H9 (cell line): ENCODE results near the gene FGD6. TPM values are rescaled to one million over a fixed set of nuclear protein-coding genes. Genes with fewer than 3 reads are reported as not detected.

Experiments used
- DNase-seq: peaks from one replicate; pipeline ENCODE4 v3.0.0-alpha.2; 2017
- H2AFZ ChIP-seq: one replicate; pipeline ENCODE4 v1.6.1; 2013; ENCODE audit warnings: mild to moderate bottlenecking, low read length, control low read depth, moderate library complexity
- H2AK5ac ChIP-seq: 2 replicates; pipeline ENCODE4 v1.6.1; 2013; ENCODE audit warnings: low read length, control low read depth, mixed read lengths; ENCODE audit not compliant: insufficient read length
- H2BK120ac ChIP-seq: one replicate; pipeline ENCODE4 v1.6.1; 2013; ENCODE audit warnings: low read depth, mild to moderate bottlenecking, low read length, control low read depth, inconsistent platforms; ENCODE audit not compliant: poor library complexity, severe bottlenecking
- H2BK12ac ChIP-seq: 2 replicates; pipeline ENCODE4 v1.6.1; 2013; ENCODE audit warnings: low read length, control low read depth, mixed read lengths, low read depth; ENCODE audit not compliant: insufficient read length
- H2BK15ac ChIP-seq: 2 replicates; pipeline ENCODE4 v1.6.1; 2013; ENCODE audit warnings: low read depth, low read length, control low read depth
- H2BK20ac ChIP-seq: one replicate; pipeline ENCODE4 v1.6.1; 2013; ENCODE audit warnings: low read depth, mild to moderate bottlenecking, low read length, control low read depth, inconsistent platforms; ENCODE audit not compliant: poor library complexity, severe bottlenecking
- H2BK5ac ChIP-seq: 2 replicates; pipeline ENCODE4 v1.6.1; 2013; ENCODE audit warnings: low read length, control low read depth, mixed read lengths; ENCODE audit not compliant: insufficient read length
- H3K14ac ChIP-seq: 2 replicates; pipeline ENCODE4 v1.6.1; 2013; ENCODE audit warnings: low read length, control low read depth; ENCODE audit not compliant: insufficient read depth
- H3K18ac ChIP-seq: 2 replicates; pipeline ENCODE4 v1.6.1; 2013; ENCODE audit warnings: low read depth, mild to moderate bottlenecking, mixed read lengths, low read length, control low read depth; ENCODE audit not compliant: insufficient read length
- H3K23ac ChIP-seq: 2 replicates; pipeline ENCODE4 v1.6.1; 2013; ENCODE audit warnings: low read length, control low read depth, mixed read lengths, low read depth; ENCODE audit not compliant: insufficient read length
- H3K23me2 ChIP-seq: 2 replicates; pipeline ENCODE4 v1.6.1; 2013; ENCODE audit warnings: low read depth, mild to moderate bottlenecking, mixed read lengths, low read length, control low read depth; ENCODE audit not compliant: insufficient read length, poor library complexity, severe bottlenecking
- H3K27ac ChIP-seq: 2 replicates; pipeline ENCODE4 v1.5.1; 2013; ENCODE audit warnings: low read length, control low read depth, mixed read lengths, low read depth; ENCODE audit not compliant: insufficient read length
- H3K27me3 ChIP-seq: 2 replicates; pipeline ENCODE4 v1.6.1; 2013; ENCODE audit warnings: low read length, control low read depth, inconsistent platforms; ENCODE audit not compliant: insufficient read depth
- H3K4ac ChIP-seq: 2 replicates; pipeline ENCODE4 v1.6.1; 2013; ENCODE audit warnings: low read depth, mild to moderate bottlenecking, control low read depth, inconsistent platforms, low read length, moderate library complexity
- H3K4me1 ChIP-seq: 2 replicates; pipeline ENCODE4 v1.6.1; 2013; ENCODE audit warnings: low read length, control low read depth, inconsistent platforms; ENCODE audit not compliant: insufficient read depth
- H3K4me2 ChIP-seq: 2 replicates; pipeline ENCODE4 v1.6.1; 2013; ENCODE audit warnings: low read length, control low read depth, mixed read lengths; ENCODE audit not compliant: insufficient read length, insufficient read depth
- H3K56ac ChIP-seq: 2 replicates; pipeline ENCODE4 v1.6.1; 2013; ENCODE audit warnings: low read depth, mild to moderate bottlenecking, mixed read lengths, low read length, control low read depth; ENCODE audit not compliant: insufficient read length
- H3K79me1 ChIP-seq: 2 replicates; pipeline ENCODE4 v1.6.1; 2013; ENCODE audit warnings: low read depth, mild to moderate bottlenecking, moderate library complexity, low read length, control low read depth, inconsistent platforms; ENCODE audit not compliant: insufficient read depth, poor library complexity, severe bottlenecking
- H3K79me2 ChIP-seq: 2 replicates; pipeline ENCODE4 v1.6.1; 2013; ENCODE audit warnings: low read length, control low read depth, inconsistent platforms; ENCODE audit not compliant: insufficient read depth
- H3K9ac ChIP-seq: 2 replicates; pipeline ENCODE4 v1.6.1; 2013; ENCODE audit warnings: low read length, control low read depth, mixed read lengths; ENCODE audit not compliant: insufficient read length; ENCODE audit errors: extremely low read depth
- H3K9me3 ChIP-seq: one replicate; pipeline ENCODE4 v1.6.1; 2013; ENCODE audit warnings: low read depth, low read length, inconsistent platforms; ENCODE audit not compliant: control insufficient read depth
- H3T11ph ChIP-seq: one replicate; pipeline ENCODE4 v1.6.1; 2013; ENCODE audit warnings: mild to moderate bottlenecking, low read length, control low read depth, inconsistent platforms
- H4K20me1 ChIP-seq: one replicate; pipeline ENCODE4 v1.6.1; 2013; ENCODE audit not compliant: control insufficient read depth, insufficient read length, insufficient read depth
- H4K5ac ChIP-seq: 2 replicates; pipeline ENCODE4 v1.6.1; 2013; ENCODE audit warnings: low read depth, mild to moderate bottlenecking, mixed read lengths, low read length, control low read depth; ENCODE audit not compliant: insufficient read length
- H4K8ac ChIP-seq: replicated peaks from 2 replicates; pipeline ENCODE4 v1.6.1; 2013; ENCODE audit warnings: low read length, control low read depth, mixed read lengths, low read depth; ENCODE audit not compliant: insufficient read length
- H4K91ac ChIP-seq: 2 replicates; pipeline ENCODE4 v1.6.1; 2013; ENCODE audit warnings: low read depth, mild to moderate bottlenecking, moderate library complexity, mixed read lengths, low read length, control low read depth; ENCODE audit not compliant: insufficient read length
- H3K27ac Mint-ChIP-seq, 3 experiments: 2 replicates in 2 of 3; 3 replicates in 1 of 3; pipeline ENCODE4 v1.8.0; 2020 to 2021; ENCODE audit warnings: mixed read lengths in 3 of 3, mild to moderate bottlenecking in 1 of 3, moderate library complexity in 1 of 3
- H3K27me3 Mint-ChIP-seq: 2 replicates; pipeline ENCODE4 v1.8.0; 2021; ENCODE audit warnings: low read depth, mild to moderate bottlenecking, moderate library complexity, mixed read lengths
- H3K36me3 Mint-ChIP-seq, 3 experiments: 2 replicates in 2 of 3; 3 replicates in 1 of 3; pipeline ENCODE4 v1.8.0; 2020 to 2021; ENCODE audit warnings: low read depth in 3 of 3, mixed read lengths in 3 of 3; ENCODE audit not compliant: insufficient read depth in 1 of 3
- H3K4me1 Mint-ChIP-seq, 2 experiments: 2 replicates each; pipeline ENCODE4 v1.8.0; 2020; ENCODE audit warnings: mixed read lengths in 2 of 2
- H3K4me3 Mint-ChIP-seq, 2 experiments: 2 replicates in 1 of 2; 3 replicates in 1 of 2; pipeline ENCODE4 v1.8.0; 2020 to 2021; ENCODE audit warnings: mild to moderate bottlenecking in 2 of 2, mixed read lengths in 2 of 2, moderate library complexity in 1 of 2
- H3K9me3 Mint-ChIP-seq, 2 experiments: 2 replicates in 1 of 2; 3 replicates in 1 of 2; pipeline ENCODE4 v1.8.0; 2020; ENCODE audit warnings: mild to moderate bottlenecking in 2 of 2, mixed read lengths in 2 of 2, moderate library complexity in 1 of 2
- CTCF ChIP-seq: fragments of 200-600 bp; sonication (generic); conservative IDR thresholded peaks from 3 replicates; pipeline ENCODE4 v1.8.0; 2021; ENCODE audit warnings: antibody characterized with exemption, mild to moderate bottlenecking
- WGBS: extraction: QIAGEN DNeasy Blood & Tissue Kit; methylation state at CpG from one replicate; pipeline ENCODE4 v1.1.7; 2013; ENCODE audit warnings: missing lambda C conversion rate, low lambda C conversion rate, mixed read lengths; ENCODE audit not compliant: insufficient read length; ENCODE audit errors: extremely low coverage; 5-methylcytosine and 5-hydroxymethylcytosine counted together
- total RNA-seq: library from RNA; stranded (reverse); gene quantifications from 2 replicates; pipeline ENCODE4 v1.2.1, GENCODE V29; 2021

The FGD6 gene
- total RNA-seq, 1 experiment from 2014 or later: 39.5 TPM

- Histone ChIP-seq H3K23ac (no peak overlapping the region), H3K27me3 (no peaks in the 10 kb centered on the region), H3K79me1 (no peaks in the 10 kb centered on the region), H2BK15ac (no peak overlapping the region), H3K27ac (no peak overlapping the region), H2AFZ (no peak overlapping the region), H2BK20ac (no peak overlapping the region), H3K14ac (no peak overlapping the region), H2AK5ac (no peak overlapping the region), H2BK5ac (no peak overlapping the region), H3K56ac (no peak overlapping the region), H3K18ac (no peak overlapping the region), H4K8ac (no peak overlapping the region), H4K91ac (no peak overlapping the region), H3T11ph (no peak overlapping the region), H3K9me3 (no peaks in the 10 kb centered on the region), H3K9ac (no peak overlapping the region), H3K4ac (no peak overlapping the region), H2BK120ac (no peak overlapping the region), H3K23me2 (no peaks in the 10 kb centered on the region), H3K4me2 (no peak overlapping the region), H3K4me1 (no peaks in the 10 kb centered on the region), H4K5ac (no peak overlapping the region), H4K20me1 (no peaks in the 10 kb centered on the region), H3K79me2 (no peaks in the 10 kb centered on the region), H2BK12ac (no peak overlapping the region)
- TF ChIP-seq CTCF: no peak
- peaks cover 31 to 84% (median 70%) of the 10 kb centered on the region in 3 experiments; a peak in 6 of 7 replicates for H3K36me3 Mint-ChIP-seq
- no peak overlapping the region for H3K4me3 Mint-ChIP-seq
- H3K9me3 Mint-ChIP-seq: no peaks in the 10 kb centered on the region
- no peaks in the 10 kb centered on the region for H3K27me3 Mint-ChIP-seq
- no peaks in the 10 kb centered on the region for H3K4me1 Mint-ChIP-seq
- H3K27ac Mint-ChIP-seq: peak overlapping the region in 1 of 3 experiments; percentile 38; a peak in 2 of 7 replicates
- WGBS: 100% methylated on average over 1 of the region's 7 CpGs
- no peak for DNase-seq
Measured at GRCh38 chr12:95107362-95107761, 109.9 kb downstream of the FGD6 start.
